Fibroblast of lung (primary cell): Measurements from ENCODE around the gene ANKFY1. TPM values are rescaled to one million over a fixed set of nuclear protein-coding genes. Genes with fewer than 3 reads are reported as not detected.

ENCODE experiments used
- DNase-seq, 2 donors: peaks; one replicate each; pipeline versions ENCODE4 v3.0.0 to v3.0.0-alpha.2; 2010; ENCODE audit warnings: low read depth in 2 of 2
- H2AFZ ChIP-seq: 2 replicates; pipeline ENCODE4 v1.5.1; 2012; ENCODE audit warnings: low read length, control low read depth, inconsistent platforms
- H3K27ac ChIP-seq: 2 replicates; pipeline ENCODE4 v1.5.1; 2011; ENCODE audit warnings: low read length, control low read depth; ENCODE audit not compliant: insufficient read depth
- H3K27me3 ChIP-seq: 2 replicates; pipeline ENCODE4 v1.5.1; 2011; ENCODE audit warnings: mild to moderate bottlenecking, low read length; ENCODE audit not compliant: control insufficient read depth, insufficient read depth
- H3K36me3 ChIP-seq: 2 replicates; pipeline ENCODE4 v1.5.1; 2011; ENCODE audit warnings: low read length; ENCODE audit not compliant: control insufficient read depth, insufficient read depth
- H3K4me1 ChIP-seq: 2 replicates; pipeline ENCODE4 v1.5.1; 2011; ENCODE audit warnings: low read length; ENCODE audit not compliant: control insufficient read depth, insufficient read depth; ENCODE audit errors: extremely low read depth
- H3K4me2 ChIP-seq: 2 replicates; pipeline ENCODE4 v1.5.1; 2011; ENCODE audit warnings: low read length, control low read depth; ENCODE audit not compliant: insufficient read depth; ENCODE audit errors: extremely low read depth
- H3K4me3 ChIP-seq, 4 experiments: fragments of 200-600 bp in 1 of 4; sonication (generic) in 1 of 4; replicated peaks in 1 of 4; 2 replicates each; pipeline ENCODE4 v1.5.1; 2011 to 2016; ENCODE audit warnings: low read length in 4 of 4, low read depth in 3 of 4, mild to moderate bottlenecking in 3 of 4, control low read depth in 2 of 4, inconsistent platforms in 1 of 4, mixed read lengths in 1 of 4; ENCODE audit not compliant: insufficient read depth in 1 of 4; ENCODE audit errors: control extremely low read depth in 1 of 4
- H3K79me2 ChIP-seq: 2 replicates; pipeline ENCODE4 v1.5.1; 2012; ENCODE audit warnings: mild to moderate bottlenecking, low read length, inconsistent platforms; ENCODE audit not compliant: control insufficient read depth, insufficient read depth
- H3K9ac ChIP-seq: 2 replicates; pipeline ENCODE4 v1.5.1; 2011; ENCODE audit warnings: mild to moderate bottlenecking, low read length, control low read depth; ENCODE audit not compliant: insufficient read depth
- H3K9me3 ChIP-seq: 2 replicates; pipeline ENCODE4 v1.5.1; 2012; ENCODE audit warnings: low read depth, low read length; ENCODE audit not compliant: control insufficient read depth, insufficient read depth
- H4K20me1 ChIP-seq: 2 replicates; pipeline ENCODE4 v1.5.1; 2011; ENCODE audit warnings: low read length; ENCODE audit not compliant: control insufficient read depth, insufficient read depth; ENCODE audit errors: extremely low read depth
- CTCF ChIP-seq, 2 donors: IDR thresholded peaks in 1 of 2; conservative IDR thresholded peaks in 1 of 2; 1 replicate in 1 of 2; 2 replicates in 1 of 2; pipeline ENCODE4 v1.5.1; 2011 to 2012; ENCODE audit warnings: low read length in 2 of 2, control low read depth in 1 of 2, inconsistent platforms in 1 of 2, low read depth in 1 of 2, mild to moderate bottlenecking in 1 of 2
- EZH2 ChIP-seq: IDR thresholded peaks from 2 replicates; pipeline ENCODE4 v1.5.1; 2012; ENCODE audit warnings: low read length, control low read depth, mild to moderate bottlenecking; ENCODE audit errors: missing control alignments
- polyA plus RNA-seq, 2 donors: library from polyadenylated mRNA; depleted of rRNA in 1 of 2; stranded (reverse) in 1 of 2; unstranded in 1 of 2; fragments of >200 nt; gene quantifications; 2 replicates each; pipeline ENCODE4 v1.2.1, GENCODE V29; 2011 to 2012; ENCODE audit warnings: missing spikeins in 1 of 2
- total RNA-seq: library from RNA; depleted of rRNA; stranded (reverse); fragments of >200 nt; gene quantifications from 2 replicates; pipeline ENCODE4 v1.2.1, GENCODE V29; 2014

The ANKFY1 gene
- total and polyA plus RNA-seq, 2 donors (not counting 1 experiment from before 2014, with no cell fraction given): 26.1 to 34.0 TPM

- Histone ChIP-seq H3K9me3 (no peaks in the 10 kb centered on the region), H3K27ac (no peak overlapping the region), H3K4me2 (no peak overlapping the region)
Measured at GRCh38 chr17:4127555-4127954, 136.2 kb downstream of the ANKFY1 start.

DNA sequence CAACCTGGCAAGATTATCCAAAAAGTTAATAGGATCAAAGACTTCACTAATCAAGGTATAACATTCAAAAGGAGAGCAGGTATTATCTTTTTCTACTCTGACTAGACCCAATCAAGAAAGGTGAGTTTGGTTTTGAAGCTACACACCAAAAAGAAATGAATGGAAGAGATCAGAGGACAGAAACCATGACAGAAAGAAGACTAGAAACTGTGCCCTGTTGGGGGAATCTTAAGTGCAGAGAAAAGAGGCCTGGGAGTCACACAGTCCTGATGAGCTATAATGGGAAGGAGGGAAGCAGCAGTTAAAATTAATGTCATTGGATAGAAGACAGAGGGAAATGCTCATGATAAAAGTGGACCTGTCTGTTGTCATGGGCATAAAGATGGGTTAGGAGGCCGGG is 138.2 kb downstream of the ANKFY1 start:
- no peak for DNase-seq
- peaks cover 5% of the 10 kb centered on the region for H3K36me3 ChIP-seq
- no peak for TF ChIP-seq CTCF (conservative IDR thresholded peaks at IDR 0.05 in 1 of 2, IDR thresholded peaks at IDR 0.05 in 1 of 2; ENCODE audit: low read depth in 1 of 2, low read length in 2 of 2)
- no peak for TF ChIP-seq EZH2
- no peaks in the 10 kb centered on the region for H4K20me1 ChIP-seq
- H3K9me3 ChIP-seq: no peaks in the 10 kb centered on the region
- no peak overlapping the region for H3K27ac ChIP-seq
- no peak overlapping the region for H3K4me3 ChIP-seq
- no peak overlapping the region for H3K9ac ChIP-seq
- no peak overlapping the region for H2AFZ ChIP-seq
- H3K79me2 ChIP-seq: peaks cover 20% of the 10 kb centered on the region
- H3K27me3 ChIP-seq: no peaks in the 10 kb centered on the region
- peaks cover under 1% of the 10 kb centered on the region for H3K4me1 ChIP-seq
- no peak overlapping the region for H3K4me2 ChIP-seq

More at GRCh38 chr17:4127555-4127954, 136.2 kb downstream of the ANKFY1 start:
- peaks cover 31% of the 10 kb centered on the region for H3K79me2 ChIP-seq
- H3K9ac ChIP-seq: no peak overlapping the region
- H3K27me3 ChIP-seq: no peaks in the 10 kb centered on the region
- peaks cover 5% of the 10 kb centered on the region for H3K4me1 ChIP-seq
- DNase-seq: no peak
- H4K20me1 ChIP-seq: no peaks in the 10 kb centered on the region
- no peak overlapping the region for H2AFZ ChIP-seq
- peaks cover 3% of the 10 kb centered on the region for H3K36me3 ChIP-seq
- H3K4me3 ChIP-seq: no peak overlapping the region
- TF ChIP-seq CTCF (conservative IDR thresholded peaks at IDR 0.05 in 1 of 2, IDR thresholded peaks at IDR 0.05 in 1 of 2; ENCODE audit: low read depth in 1 of 2, low read length in 2 of 2) (no peak), EZH2 (no peak)

DNA sequence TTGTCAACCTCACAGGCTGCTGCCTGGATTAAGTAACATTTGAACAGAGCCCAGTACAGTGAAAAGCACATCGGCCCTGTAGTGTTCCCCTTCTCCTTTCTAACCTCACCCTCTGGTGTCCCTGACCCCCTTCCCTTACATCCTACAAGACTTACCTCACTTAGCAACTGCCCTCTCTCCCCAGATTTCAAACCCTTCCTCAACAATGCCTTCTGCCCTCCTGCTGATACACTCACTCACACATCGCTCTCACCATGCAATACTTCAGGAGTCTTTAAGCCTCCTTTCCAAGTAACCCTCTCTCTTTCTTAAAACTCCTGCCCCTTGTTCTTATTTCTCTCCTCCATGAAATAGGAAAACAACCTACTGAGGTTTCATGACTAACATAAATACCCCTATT is 138.8 kb downstream of the ANKFY1 start:
- no peak for TF ChIP-seq CTCF (conservative IDR thresholded peaks at IDR 0.05 in 1 of 2, IDR thresholded peaks at IDR 0.05 in 1 of 2; ENCODE audit: low read depth in 1 of 2, low read length in 2 of 2)
- TF ChIP-seq EZH2: no peak
- Histone ChIP-seq H3K9ac (no peak overlapping the region), H3K9me3 (no peaks in the 10 kb centered on the region), H3K79me2 (peaks cover 20% of the 10 kb centered on the region), H3K27me3 (no peaks in the 10 kb centered on the region), H3K4me3 (no peak overlapping the region), H3K36me3 (peaks cover 5% of the 10 kb centered on the region), H3K27ac (no peak overlapping the region), H3K4me2 (no peak overlapping the region), H3K4me1 (no peaks in the 10 kb centered on the region), H2AFZ (no peak overlapping the region), H4K20me1 (no peaks in the 10 kb centered on the region)
- no peak for DNase-seq
